GOT3 (cell line): ENCODE results near the gene PPP3CA.
"Not testable (repeated sequence)": the region's sequence is repeated elsewhere in the genome, so short reads cannot be mapped to it uniquely, and the experiment has no call there.

Experiments
- DNase-seq: peaks from one replicate; lab custom pipeline; 2025; ENCODE audit warnings: mixed read lengths; lab: John Stamatoyannopoulos, UW

Gene PPP3CA

DNA sequence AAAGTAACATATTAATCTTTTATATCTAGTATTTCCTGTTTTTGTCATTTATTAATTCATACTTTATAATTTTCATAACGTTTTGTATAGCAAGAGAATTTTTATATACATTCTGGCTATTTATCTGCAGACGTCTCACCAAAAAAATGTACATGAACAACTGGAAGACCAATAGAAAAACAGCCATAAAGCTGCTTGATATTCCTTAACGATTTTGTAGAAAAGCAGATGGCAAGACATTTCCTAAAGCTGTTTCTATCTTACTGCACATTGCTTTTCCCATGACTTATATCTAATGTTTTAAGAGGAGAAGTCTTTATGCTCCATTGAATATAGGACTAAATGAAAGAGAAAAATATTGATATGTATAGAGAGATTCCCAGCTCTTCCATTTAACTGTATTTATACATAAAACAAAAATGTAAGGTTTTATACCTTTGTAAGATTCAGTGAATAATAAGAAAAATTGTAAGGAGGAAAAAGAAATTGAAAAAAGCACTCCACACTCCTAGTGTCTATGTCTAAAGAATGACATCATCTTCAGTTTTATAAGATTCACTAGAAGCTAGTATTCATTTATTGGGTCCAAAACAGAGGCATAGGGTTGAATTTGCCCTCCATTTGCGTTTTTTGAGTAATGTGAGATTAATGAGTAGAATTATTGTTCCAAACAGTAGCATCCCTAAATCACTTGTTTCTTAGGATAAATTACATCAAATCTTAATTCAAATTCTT, 248.5 kb downstream of the PPP3CA start:
- DNase-seq, result no peak

DNA sequence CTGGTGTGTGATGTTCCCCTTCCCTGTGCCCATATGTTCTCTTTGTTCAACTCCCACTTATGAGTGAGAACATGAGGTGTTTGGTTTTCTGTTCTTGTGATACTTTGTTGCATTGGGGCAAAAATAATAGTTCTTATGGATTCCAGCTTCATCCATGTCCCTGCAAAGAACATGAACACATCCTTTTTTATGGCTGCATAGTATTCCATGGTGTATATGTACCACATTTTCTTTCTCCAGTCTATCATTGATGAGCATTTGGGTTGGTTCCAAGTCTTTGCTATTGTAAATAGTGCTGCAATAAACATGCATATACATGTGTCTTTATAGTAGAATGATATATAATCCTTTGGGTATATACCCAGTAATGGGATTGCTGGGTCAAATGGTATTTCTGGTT, 254.7 kb downstream of the PPP3CA start:
- DNase-seq, result not testable (repeated sequence)

DNA sequence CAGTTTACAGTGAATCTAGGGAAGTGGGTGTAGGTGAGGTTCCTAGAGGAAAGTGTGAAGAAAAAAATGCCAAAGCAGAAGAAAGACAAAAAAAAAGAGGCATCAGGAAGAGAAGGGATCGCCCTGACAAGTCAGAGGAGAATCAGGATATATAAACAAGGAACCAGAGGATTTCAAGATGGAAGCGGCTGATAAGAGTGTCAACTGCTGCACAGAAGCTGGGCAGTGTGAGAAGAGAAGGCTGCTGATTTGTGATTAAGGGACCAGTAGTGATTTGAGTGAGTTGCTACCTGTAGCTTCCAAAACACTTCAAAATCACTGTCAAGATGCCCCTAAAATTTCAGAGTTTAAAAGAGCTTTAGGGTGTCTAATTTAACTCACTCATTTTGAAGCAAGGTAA, 258.2 kb downstream of the PPP3CA start:
- no peak for DNase-seq

DNA sequence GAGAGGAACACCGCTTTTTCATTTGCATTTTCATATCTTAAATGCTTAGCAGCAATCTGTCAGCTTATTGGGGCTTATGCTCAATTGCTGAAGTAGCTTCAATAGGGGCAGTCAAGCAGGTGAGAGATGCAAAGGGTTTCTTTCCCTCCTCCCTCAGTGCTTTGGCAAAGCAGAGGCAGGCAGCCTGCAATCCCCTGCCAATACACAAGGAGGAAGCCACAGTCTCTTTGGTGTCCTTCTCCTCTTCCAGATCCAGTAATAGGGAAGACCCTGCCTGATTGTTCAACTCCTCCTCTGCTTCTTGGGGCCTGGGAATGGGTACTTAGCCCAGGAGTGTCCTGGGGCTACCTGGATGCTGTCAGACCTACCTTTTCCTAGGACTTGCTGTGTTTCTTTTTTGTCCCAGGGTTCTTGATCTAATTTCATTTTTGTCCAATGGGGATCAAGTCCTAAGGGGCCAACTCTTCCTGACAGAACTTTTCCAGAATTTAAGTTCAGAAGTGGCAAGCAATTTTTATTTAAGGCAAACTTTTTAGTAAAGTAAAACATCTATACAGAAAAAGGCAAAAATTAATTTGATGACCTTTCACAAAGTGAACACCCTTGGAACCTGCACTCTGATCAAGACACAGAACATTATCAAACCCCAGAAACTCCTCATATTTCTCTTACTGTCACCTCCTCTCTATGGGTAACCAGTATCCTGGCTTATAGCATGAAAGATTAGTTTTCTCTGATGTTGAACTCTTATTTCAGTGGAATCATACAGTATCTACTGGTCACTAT, 260.3 kb downstream of the PPP3CA start:
- DNase-seq, result no peak

DNA sequence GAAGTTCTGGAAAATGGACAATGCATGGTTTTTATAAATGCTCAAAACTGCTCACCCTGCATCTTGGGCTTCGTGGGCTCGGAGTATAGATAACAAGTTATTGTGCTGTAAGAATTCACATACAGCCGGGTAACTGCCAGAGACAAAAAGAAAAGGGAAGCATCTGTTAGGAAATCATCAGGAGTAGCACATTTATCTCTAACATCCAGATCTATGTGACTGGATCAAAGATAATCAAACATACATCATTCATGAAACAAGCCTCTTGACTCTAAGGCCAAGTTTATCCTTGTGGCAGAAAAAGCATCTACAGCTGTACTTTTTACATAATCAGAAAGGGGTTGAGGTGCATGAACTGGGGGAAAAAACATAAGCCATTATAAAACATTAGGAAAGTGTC, 264.2 kb downstream of the PPP3CA start:
- DNase-seq, result no peak

DNA sequence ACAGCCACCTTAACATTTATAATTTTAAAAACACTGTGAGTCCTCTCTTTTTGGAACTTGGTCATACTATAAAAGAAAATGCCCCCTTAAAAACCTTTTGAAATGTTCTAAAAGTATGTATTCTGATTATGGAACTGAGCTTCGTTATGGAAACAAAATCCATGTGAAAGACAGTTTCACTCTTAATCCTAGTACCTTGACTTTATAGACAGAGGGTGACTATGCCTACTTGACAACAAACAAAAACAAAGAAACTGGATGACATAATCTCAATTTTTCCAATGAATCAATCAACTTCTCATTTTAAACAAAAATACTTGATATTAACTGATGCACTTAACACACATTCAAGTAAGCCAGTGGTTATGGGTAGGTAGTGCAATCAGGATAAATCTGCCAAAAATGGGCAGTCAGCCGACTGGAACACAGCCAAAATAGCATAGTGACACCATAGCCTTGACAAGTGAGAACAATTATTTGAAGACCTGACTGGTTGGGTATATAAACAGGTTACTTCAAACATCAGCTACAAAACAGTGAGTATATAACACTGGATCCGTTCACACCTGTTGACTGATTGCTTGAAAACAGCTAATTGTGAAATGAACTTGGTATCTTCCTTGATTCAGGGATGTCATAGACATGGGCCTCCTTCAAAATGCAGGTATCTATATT, 265.5 kb downstream of the PPP3CA start:
- no peak for DNase-seq

DNA sequence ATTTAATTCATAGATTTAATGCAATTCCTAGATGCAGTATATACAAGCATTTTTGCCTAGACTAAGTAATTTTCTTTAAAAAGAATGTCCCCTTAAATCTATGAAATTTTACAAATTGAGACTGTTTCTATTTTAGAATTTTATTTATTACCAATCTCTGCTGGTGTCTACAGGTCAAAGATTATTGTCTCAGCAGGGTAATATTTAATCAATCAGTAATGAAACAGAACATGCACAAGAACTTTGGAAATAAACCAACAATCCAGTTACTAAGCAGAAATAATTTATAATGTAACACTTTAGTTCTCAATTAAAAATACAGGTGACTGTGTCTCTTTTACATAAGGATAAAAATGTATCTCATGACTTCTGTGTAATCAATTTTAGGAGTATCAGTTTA, 266.2 kb downstream of the PPP3CA start:
- DNase-seq, result no peak

DNA sequence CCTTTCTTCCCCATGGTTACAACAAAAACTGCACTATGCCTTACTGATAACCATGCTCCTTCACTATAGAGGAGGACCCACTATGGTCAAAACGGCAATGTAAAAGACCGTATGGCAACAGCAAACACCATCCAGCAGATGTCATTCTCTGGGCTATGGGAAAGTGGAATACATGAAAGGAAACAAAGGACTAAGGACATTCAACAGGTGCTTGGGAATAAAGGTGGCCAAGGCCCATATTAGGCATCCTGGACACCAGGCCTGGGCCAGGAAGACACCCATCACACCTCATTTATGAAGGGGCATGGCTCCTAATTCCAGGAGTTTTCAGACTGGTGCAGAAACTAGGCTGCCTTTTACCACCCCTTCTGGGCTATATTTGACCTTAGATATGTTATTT, 268.4 kb downstream of the PPP3CA start:
- DNase-seq, result no peak

DNA sequence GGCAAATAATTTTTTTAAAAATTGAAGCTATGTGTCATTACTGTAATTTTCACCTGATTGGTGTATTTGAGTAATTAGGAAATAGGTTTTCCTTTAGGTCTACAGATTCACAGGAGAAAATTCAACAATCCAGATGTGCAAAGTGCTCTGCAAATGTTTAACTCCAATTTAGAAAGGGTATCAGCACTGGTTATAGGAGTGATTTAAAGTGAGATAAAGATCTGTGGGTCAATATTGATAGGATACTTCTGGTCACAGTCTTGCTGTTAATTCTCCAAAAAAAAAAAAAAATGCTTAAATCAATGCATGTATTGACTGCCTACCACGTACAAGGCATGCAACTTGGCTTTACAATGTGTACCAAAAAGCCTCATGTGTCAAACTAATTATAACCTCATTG, 271.3 kb downstream of the PPP3CA start:
- no peak for DNase-seq

DNA sequence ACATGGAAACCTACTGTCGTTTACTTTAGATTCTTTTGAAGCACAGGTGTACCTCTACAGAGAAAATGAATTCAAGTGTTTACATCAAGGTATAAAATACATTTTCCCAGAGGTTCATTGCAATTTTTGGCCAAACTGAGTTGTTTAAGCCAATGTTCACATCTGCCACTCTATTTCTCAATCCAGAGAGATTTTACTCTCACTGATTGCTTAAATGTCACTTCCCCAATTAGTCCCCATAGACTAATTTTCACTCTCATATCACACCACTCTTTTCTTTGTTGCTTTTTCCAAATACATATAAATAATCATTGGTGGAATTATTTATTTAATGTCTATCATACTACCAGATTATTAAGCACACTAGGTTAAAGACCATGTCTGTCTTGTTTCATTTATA, 271.8 kb downstream of the PPP3CA start:
- DNase-seq, result no peak

DNA sequence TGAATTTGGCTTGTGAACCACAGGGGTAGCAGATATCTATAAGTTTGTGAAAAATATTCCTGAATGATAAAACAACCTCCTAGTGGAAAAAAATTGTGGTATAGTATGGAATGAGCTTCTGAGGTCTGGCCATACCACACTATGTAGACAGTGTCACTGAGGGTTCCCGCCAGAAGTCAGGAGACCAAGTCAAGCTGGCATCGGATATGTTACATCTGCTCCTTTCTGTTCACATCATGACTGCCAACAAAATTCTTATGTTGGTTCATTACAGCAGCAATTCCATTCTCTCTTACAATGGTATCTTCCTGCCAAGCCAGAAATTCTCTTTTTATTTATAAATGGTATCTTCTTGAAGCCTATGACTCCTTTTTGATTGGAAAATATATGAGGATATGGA, 273.0 kb downstream of the PPP3CA start:
- no peak for DNase-seq

DNA sequence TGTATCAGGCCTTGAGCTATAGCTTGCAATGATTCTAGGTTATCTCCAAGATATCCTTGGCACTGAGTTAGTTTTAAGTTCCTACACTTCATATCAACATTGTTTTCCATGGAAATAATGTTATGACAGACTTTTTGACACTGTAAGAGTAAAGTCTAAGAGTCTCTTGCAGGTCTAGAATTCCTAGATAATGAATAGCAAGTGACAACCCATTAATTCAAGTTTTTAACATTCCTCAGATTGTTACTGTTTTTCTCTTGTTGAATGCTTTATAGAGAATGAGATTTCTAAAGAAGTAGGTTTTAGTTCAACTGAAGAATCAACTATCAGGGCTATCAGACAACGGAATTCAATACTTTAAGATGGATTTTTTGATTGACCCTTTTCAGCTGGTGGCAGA, 276.1 kb downstream of the PPP3CA start:
- no peak for DNase-seq

DNA sequence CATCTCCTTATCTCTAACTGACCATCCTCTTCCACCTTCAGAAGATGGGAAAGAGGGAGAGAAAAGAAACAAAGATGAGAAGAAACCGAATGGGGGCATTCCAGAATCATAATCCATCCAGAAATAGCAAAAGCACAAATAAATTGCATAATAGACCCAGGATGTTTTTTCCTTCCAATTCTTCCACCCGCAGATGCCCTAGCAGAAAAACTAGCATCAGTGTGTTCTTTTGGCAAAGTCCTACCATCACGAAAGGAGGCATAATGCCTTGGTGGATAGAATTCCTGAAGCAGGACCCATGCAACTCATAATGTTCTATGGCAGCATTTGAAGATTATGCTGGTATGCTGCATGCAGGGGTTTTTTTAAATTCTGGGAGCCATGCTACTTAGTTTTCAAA, 279.2 kb downstream of the PPP3CA start:
- DNase-seq, result no peak

DNA sequence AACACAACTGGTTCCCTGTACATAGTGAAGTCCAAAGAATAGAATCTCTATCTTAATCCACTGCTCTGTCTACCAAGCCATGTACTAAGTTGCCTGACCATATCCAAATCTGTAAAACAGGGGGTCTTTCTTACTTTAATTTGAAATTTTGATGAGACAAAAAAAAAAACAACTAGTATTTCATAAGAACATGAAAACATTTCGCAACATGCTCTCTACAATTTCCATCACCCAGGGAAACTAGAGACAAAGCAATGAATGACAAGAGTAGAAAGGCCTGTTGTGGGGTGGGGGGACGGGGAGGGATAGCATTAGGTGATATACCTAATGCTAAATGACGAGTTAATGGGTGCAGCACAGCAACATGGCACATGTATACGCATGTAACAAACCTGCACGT, 279.9 kb downstream of the PPP3CA start:
- no peak for DNase-seq

DNA sequence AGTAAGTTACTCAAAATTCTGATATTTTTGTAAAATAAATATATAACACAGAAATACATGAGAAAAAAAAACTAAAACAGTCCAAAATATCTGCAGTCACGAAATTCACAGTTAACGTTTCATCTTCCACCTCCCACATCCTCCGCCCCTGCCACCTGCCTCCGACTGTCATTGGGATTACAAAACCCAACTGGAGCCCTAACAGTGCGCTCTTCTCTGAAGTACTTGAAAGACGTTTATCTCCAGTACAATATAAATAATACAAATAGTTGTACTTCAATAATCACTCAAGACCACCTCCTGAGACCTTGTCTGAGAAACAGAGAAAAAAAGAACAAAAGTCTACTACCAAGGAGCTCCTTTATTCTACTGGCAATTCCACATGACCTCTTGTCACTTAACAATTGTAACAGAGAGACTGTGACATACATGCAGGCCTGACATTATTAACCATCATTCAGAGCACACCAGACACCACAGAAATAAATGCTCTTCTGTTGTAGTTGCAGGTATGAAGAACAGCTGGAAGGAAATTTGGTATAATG, 280.6 kb downstream of the PPP3CA start:
- no peak for DNase-seq

DNA sequence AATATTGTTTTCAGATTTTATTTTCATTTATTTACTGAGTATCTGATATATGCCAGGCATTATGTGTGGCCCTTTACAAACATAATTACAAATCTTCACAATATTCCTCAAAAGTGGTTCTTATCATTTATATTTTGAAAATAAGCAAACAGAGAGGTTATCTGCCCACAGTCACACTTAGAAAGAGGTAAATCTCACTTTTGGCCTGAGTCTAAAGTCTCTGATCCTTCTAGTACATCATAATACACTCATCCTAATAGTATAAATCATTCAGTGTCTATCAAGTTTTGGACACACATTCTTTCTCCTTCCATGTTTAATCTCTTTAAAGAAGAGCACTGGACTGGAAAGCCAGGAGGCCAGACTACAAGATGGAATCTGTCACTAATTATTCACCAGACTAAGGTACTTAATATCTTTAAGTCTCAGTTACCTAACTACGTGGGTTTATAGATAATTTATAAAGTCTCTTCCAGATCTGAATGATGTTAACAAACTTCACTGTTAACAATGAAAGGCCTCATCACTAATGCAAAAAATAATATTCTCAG, 281.3 kb downstream of the PPP3CA start:
- no peak for DNase-seq

DNA sequence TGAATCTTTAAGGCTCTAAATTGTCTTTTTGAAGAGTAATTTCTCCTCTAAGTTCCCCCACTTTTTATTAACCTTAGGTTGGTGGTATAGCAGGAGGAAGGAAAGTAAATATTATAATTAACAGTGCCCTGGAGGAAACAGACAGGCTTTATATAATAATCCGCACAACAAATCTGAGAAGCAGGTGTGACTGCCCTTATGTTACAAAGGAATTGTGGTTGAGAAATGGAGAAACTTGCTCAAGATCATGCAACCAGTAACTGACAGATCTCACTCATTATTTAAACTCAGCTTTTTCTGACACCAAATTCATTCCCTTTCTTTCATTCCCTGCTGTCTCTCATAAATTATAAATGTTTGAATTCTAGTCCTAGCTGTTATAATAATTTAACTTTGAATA, 282.0 kb downstream of the PPP3CA start:
- no peak for DNase-seq

DNA sequence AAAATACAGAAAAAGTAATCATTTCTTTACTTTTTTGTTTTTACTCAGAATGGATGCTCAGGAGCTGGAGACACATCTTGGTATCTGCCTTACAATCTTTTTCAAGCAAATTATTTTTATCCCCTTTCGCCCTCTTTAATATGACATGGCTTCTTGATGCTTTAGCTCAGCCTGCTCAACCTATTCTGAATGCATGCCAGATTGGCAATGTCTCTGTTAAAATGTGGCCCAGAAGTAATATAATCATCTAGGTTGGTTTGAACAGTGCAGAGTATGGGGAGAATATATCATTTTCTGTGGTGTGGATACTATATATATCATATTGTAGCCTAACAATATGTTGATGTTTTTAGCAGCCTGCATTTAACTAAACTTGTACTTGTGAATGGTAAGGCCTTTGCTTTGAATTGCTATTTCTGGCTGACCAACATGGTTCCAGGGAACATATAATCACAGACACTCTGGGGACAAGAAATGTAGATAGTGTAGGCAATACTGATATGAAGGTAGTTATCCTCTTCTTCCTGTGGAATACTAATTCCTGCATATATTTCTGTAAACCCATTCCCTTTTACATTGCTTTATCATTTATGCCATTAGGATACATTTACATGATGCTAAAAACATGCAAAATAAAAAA, 282.7 kb downstream of the PPP3CA start:
- no peak for DNase-seq

DNA sequence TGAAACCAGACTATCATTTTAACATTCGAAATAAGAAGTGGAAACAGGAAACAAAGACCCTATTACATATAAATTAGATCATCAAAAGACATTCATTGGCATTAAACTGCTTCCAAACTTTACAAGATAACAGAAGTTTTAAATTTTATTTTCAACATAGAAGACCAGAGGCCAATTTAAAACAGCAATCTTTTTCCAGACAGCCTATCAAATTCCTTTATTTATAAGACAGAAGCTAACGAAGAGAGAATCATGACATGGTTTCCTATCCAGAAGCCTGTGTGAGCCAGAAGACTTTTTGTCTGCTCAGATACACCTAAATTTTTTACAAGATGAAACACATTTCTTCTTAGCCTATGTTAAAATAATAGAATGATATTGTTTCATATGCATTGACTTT, 291.9 kb downstream of the PPP3CA start:
- no peak for DNase-seq

DNA sequence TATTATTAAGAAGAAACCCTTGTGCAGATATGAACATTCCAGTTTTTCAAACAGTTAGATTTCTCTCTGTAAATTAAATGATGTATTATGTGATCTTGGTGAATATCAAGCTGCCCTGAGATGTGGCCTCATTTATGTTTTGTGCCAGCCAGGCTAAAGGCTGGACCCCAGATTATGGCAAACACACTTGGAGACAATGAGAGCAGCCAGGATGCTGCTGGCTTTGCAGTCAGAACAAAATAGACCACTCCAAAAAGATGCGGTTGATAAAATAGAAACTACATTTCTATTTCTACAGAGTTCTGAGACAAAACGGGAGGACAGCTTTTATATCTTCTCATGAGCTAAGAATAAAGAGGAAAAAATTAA, 296.5 kb downstream of the PPP3CA start:
- DNase-seq, result no peak

DNA sequence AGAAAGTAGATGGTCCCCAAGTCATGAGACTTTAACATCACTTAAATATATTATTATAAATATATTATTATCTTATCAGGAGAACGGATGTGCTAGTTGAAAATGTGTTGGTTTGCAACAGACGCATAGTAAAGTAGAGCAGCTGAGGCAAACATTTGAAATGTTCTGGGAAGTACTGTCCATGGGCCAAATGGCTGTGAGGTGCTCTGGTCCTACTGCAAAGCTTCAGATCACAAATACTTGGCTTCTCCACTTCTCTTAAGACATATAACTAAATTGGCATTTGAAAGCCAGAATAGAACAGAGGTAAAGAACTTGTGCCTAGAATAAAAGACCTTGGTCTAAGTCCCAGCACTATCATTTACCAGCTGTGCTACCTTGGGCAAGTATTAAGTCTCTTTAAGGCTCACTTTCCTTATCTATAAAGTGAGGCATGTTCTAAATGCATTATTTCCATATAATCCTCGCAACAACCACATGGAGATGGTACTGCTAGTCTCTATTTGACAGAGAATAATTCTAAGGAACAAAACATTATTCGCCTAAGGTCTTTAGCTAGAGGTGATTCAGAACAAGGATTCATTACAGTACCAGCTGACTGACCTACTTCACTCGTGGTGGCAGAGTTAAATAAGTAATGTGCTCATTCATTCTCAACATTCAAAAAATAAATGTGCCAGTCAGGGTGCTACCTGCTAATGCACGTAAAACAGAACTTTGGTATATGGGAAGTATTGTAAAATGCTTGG, 297.1 kb downstream of the PPP3CA start:
- DNase-seq, result no peak
